Upper lobe of left lung (tissue), 6 donors: ENCODE results near the gene ARHGAP26. TPM values are rescaled to one million over a fixed set of nuclear protein-coding genes. Genes with fewer than 3 reads are reported as not detected.

Experiments used
- ATAC-seq, 2 donors: fragments of 200-7000 bp; cut with Tn5 transposase; one replicate each; pipeline ENCODE4 v1.9.1; 2022; ENCODE audit warnings: mild to moderate bottlenecking in 2 of 2, moderate library complexity in 2 of 2; ENCODE audit not compliant: low FRiP score in 2 of 2
- DNase-seq, 2 donors: peaks; one replicate each; pipeline ENCODE4 v3.0.0-alpha.2; 2019 to 2020
- H3K27ac ChIP-seq, 4 donors: fragments of 200-600 bp; sonication (generic); one replicate each; pipeline ENCODE4 v1.5.1; 2016 to 2019
- H3K27me3 ChIP-seq, 4 donors: fragments of 200-600 bp; sonication (generic); one replicate each; pipeline ENCODE4 v1.5.1; 2017 to 2019
- H3K36me3 ChIP-seq, 4 donors: fragments of 200-600 bp; sonication (generic); one replicate each; pipeline ENCODE4 v1.5.1; 2016 to 2019
- H3K4me1 ChIP-seq, 4 donors: fragments of 200-600 bp; sonication (generic); one replicate each; pipeline ENCODE4 v1.5.1; 2018 to 2019
- H3K4me3 ChIP-seq, 4 donors: fragments of 200-600 bp; sonication (generic); one replicate each; pipeline ENCODE4 v1.5.1; 2017 to 2019; ENCODE audit warnings: mild to moderate bottlenecking in 2 of 4, moderate library complexity in 1 of 4
- H3K9me3 ChIP-seq, 4 donors: fragments of 200-600 bp; sonication (generic); one replicate each; pipeline ENCODE4 v1.5.1; 2018 to 2019
- CTCF ChIP-seq, 6 experiments: fragments of 450-650 bp in 4 of 6; fragments of 200-600 bp in 2 of 6; sonication (generic) in 2 of 6; IDR thresholded peaks; one replicate each; pipeline ENCODE4 v1.5.1; 2016 to 2019; ENCODE audit warnings: antibody characterized with exemption in 6 of 6
- EP300 ChIP-seq, 4 donors: sonication (generic); formaldehyde crosslinking; IDR thresholded peaks; one replicate each; pipeline ENCODE4 v1.5.1; 2017; ENCODE audit warnings: antibody characterized with exemption in 4 of 4, control low read depth in 2 of 4
- POLR2A ChIP-seq, 4 donors: fragments of 450-650 bp; IDR thresholded peaks; one replicate each; pipeline ENCODE4 v1.5.1; 2016 to 2017; ENCODE audit warnings: antibody characterized with exemption in 4 of 4, mild to moderate bottlenecking in 2 of 4
- POLR2AphosphoS5 ChIP-seq, 2 donors: sonication (generic); formaldehyde crosslinking; IDR thresholded peaks; one replicate each; pipeline ENCODE4 v1.5.1; 2017; ENCODE audit warnings: antibody characterized with exemption in 2 of 2
- WGBS, 2 donors: methylation state at CpG; one replicate each; pipeline ENCODE4 v1.1.5; 2017 to 2018; 5-methylcytosine and 5-hydroxymethylcytosine counted together
- total RNA-seq, 6 donors: library from RNA; depleted of rRNA in 4 of 6; stranded (reverse); fragments of >200 nt in 4 of 6; gene quantifications; one replicate each; pipeline versions ENCODE4 v1.1.0 to v1.2.1, GENCODE V29; 2016 to 2021
- donor health status: DM: no; HTN: no; CAD: no; lungs with moderate emphysema.
- donor health status: DM: no; HTN: yes; CAD: no; lungs with severe emphysema.

ARHGAP26 gene
- total RNA-seq, 6 donors from 2014 or later = 34.9 to 90.1 (median 38.9) TPM

DNA sequence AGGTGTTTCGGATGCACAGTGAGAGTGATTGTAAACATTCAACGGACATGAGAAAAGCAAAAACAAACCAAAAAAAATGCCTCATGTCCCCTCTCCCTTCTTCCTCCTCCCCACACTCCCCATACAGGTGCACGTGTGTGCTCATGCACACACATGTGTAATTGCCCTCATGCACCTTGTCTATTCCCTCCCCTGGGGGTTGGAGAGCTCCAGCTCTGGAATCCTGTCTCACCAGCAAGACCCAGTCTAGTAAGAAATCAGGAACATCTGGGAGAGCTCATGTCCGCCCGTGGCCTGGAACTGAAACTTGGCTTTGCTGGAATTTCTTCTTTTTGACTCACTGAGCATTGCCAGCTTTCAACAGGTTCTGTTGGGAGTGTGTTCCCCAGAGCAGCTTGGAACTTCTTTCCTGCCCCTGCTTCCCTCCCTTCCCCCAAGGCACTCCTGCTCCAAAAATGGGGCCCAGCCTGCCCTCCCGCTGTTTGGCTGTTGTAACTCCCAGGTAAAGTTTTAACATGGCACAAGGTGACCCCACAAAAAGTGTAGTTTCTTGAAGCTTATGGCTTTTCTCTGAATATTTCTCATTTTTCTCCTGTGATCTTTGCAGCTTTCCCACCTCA lies 443.2 kb downstream of the ARHGAP26 start:
- Histone ChIP-seq H3K4me1 (peaks cover 15 to 26% (median 20%) of the 10 kb centered on the region in 4 donors), H3K9me3 (no peaks in the 10 kb centered on the region), H3K27ac (no peak overlapping the region), H3K27me3 (no peaks in the 10 kb centered on the region), H3K36me3 (peaks cover 0 to 10% (median 5%) of the 10 kb centered on the region in 4 donors), H3K4me3 (no peak overlapping the region)
- DNase-seq (no peak), ATAC-seq (no peak)
- TF ChIP-seq POLR2AphosphoS5 (IDR thresholded peaks at IDR 0.05) (no peak), CTCF (IDR thresholded peaks at IDR 0.05) (no peak), EP300 (IDR thresholded peaks at IDR 0.05) (no peak), POLR2A (IDR thresholded peaks at IDR 0.05) (no peak)
- WGBS, 2 donors = 75 to 80% methylated on average over 6 of the region's 6 CpGs

GRCh38 chr5:143213851-143214363 lies 443.7 kb downstream of the ARHGAP26 start:
- no peaks in the 10 kb centered on the region for H3K27me3 ChIP-seq
- peaks cover 0 to 10% (median 5%) of the 10 kb centered on the region in 4 donors for H3K36me3 ChIP-seq
- TF ChIP-seq POLR2AphosphoS5 (IDR thresholded peaks at IDR 0.05) (no peak), EP300 (IDR thresholded peaks at IDR 0.05) (no peak)
- H3K9me3 ChIP-seq = no peaks in the 10 kb centered on the region
- no peak overlapping the region for H3K4me3 ChIP-seq
- WGBS, 2 donors = 67 to 70% methylated on average over 12 of the region's 12 CpGs
- H3K4me1 ChIP-seq = peaks cover 9 to 30% (median 20%) of the 10 kb centered on the region in 4 donors
- H3K27ac ChIP-seq = no peak overlapping the region
- DNase-seq (no peak), ATAC-seq (no peak)

DNA sequence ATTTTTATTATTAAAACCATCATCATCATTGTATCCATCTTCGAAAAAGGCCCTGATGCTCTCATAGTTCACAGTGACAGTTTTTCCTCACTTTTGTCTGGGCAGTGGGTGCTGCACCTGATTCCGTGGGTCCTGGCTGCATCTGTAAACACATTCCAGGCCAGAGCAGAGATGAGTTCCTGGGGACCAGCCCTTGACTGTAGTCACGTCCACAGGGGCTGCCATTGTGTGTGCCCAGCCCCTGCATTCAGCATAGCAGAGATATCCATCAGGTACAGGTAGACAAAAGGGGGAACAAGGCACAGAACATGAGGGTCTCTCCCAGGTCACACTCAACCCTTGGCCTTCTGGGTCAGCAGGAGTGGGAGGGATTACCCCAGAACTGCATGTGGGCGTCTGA lies 444.3 kb downstream of the ARHGAP26 start:
- no peaks in the 10 kb centered on the region for H3K9me3 ChIP-seq
- WGBS, 2 donors = 89 to 93% methylated on average over 4 of the region's 4 CpGs
- no peak overlapping the region for H3K4me3 ChIP-seq
- no peaks in the 10 kb centered on the region for H3K27me3 ChIP-seq
- no peak for ATAC-seq
- DNase-seq = no peak
- H3K36me3 ChIP-seq = peaks cover 0 to 10% (median 5%) of the 10 kb centered on the region in 4 donors
- H3K27ac ChIP-seq = no peak overlapping the region
- H3K4me1 ChIP-seq = peaks cover 12 to 33% (median 21%) of the 10 kb centered on the region in 4 donors
- TF ChIP-seq POLR2A (IDR thresholded peaks at IDR 0.05) (no peak), EP300 (IDR thresholded peaks at IDR 0.05) (no peak), POLR2AphosphoS5 (IDR thresholded peaks at IDR 0.05) (no peak), CTCF (IDR thresholded peaks at IDR 0.05) (no peak)

- Histone ChIP-seq H3K27me3 (no peaks in the 10 kb centered on the region), H3K36me3 (peaks cover 0 to 10% (median 5%) of the 10 kb centered on the region in 4 donors), H3K4me3 (no peak overlapping the region), H3K27ac (no peak overlapping the region), H3K9me3 (no peaks in the 10 kb centered on the region), H3K4me1 (peaks cover 14 to 37% (median 24%) of the 10 kb centered on the region in 4 donors)
- TF ChIP-seq POLR2A (IDR thresholded peaks at IDR 0.05) (no peak), CTCF (IDR thresholded peaks at IDR 0.05) (no peak), EP300 (IDR thresholded peaks at IDR 0.05) (no peak), POLR2AphosphoS5 (IDR thresholded peaks at IDR 0.05) (no peak)
- ATAC-seq (no peak), DNase-seq (peak in 1 of 2 donors; percentile 64)
- 73 to 83% methylated on average over 5 to 6 of the region's 6 CpGs for WGBS, 2 donors
Measured at GRCh38 chr5:143214890-143215289, 444.7 kb downstream of the ARHGAP26 start.

DNA sequence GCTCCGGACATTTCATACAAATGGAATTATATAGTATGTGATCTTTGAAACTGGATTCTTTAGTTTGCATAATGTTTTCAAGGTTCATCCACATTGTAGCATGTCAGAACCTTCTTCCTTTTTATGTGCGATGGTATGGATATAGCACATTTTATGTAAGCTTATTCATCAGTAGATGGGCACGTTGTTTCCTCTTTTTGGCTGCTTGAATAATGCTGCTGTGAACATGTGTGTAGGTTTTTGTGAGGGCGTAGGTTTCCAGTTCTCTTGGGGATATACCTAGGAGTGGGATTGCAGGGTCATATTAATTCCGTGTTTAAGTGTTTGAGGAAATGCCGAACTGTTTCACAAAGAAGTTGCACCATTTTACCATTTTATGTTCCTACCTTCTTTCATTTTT lies 445.5 kb downstream of the ARHGAP26 start:
- 70 to 94% methylated on average over 6 of the region's 6 CpGs for WGBS, 2 donors
- DNase-seq (no peak), ATAC-seq (no peak)

More for the DNA sequence above, 445.5 kb downstream of the ARHGAP26 start:
- H3K27ac ChIP-seq = no peak overlapping the region
- no peaks in the 10 kb centered on the region for H3K9me3 ChIP-seq
- H3K36me3 ChIP-seq = peaks cover 0 to 10% (median 5%) of the 10 kb centered on the region in 4 donors
- no peak overlapping the region for H3K4me3 ChIP-seq
- H3K27me3 ChIP-seq = no peaks in the 10 kb centered on the region
- TF ChIP-seq EP300 (IDR thresholded peaks at IDR 0.05) (no peak), POLR2AphosphoS5 (IDR thresholded peaks at IDR 0.05) (no peak), POLR2A (IDR thresholded peaks at IDR 0.05) (no peak), CTCF (IDR thresholded peaks at IDR 0.05) (no peak)
- H3K4me1 ChIP-seq = peaks cover 21 to 45% (median 25%) of the 10 kb centered on the region in 4 donors
